GOT3 (cell line): ENCODE data around the gene PPOX.

ENCODE experiments used
- DNase-seq: peaks from one replicate; lab custom pipeline; 2025; ENCODE audit warnings: mixed read lengths; lab: John Stamatoyannopoulos, UW

PPOX gene

GRCh38 chr1:161165742-161166668 lies at the start of gene PPOX:
Gene PPOX, plus strand, starts transcription at chr1:161166426. Its CDS starts 422 bp downstream, at chr1:161166848.
- DNase-seq, result peak; percentile 85

DNA sequence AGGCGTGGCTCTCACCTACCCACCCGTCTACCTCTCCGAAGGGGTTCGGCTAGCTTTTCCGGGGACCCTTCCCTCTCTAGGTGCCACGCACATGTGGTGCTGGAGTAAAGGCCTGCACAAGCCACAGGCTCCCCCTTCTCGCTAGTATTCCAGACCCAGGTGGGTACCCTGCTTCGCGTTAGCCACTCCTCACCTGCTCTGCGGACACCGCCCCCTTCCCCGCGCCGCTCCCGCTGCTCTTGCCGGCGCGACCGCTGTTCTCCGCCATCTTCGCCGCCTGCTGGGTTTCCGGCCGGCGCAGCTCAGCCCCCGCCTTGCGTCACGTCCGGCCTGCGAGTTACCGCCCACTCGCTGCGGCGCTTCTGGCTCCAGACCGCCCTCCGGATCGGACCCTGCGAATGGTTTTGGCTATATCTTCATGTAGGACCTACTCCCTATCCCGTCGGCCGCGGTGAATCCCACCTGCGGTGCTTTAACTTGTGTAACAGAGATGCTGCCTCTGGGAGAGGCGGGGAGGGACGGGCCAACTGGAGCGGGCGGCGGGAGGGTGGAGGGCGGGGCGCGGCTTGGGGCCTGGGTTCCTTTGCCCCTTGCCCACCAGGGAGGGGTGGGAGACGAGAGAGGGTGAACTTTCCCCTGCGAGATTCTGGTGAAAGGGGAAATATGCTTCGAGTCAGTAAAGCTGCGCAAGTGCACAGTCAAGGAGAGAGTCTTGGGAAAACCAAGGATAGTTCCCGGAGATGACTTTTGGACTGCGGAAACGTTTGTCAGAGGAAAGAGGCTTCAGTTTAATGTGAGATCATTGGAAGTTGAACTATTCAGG lies 48.3 kb upstream of the PPOX start, which contains the start of the genes NIT1 and PFDN2:
Gene NIT1, plus strand, starts transcription at position 347 of the 823 bp plus-strand sequence. Its CDS starts 72 bp downstream, at position 419.
Gene PFDN2, minus strand, starts transcription at position 279 of the 823 bp plus-strand sequence. Its CDS starts 11 bp downstream, at position 268.
- DNase-seq, result peak; percentile 56

- no peak for DNase-seq
These were observed 46.9 kb upstream of the PPOX start for GRCh38 chr1:161119092-161119903.

DNA sequence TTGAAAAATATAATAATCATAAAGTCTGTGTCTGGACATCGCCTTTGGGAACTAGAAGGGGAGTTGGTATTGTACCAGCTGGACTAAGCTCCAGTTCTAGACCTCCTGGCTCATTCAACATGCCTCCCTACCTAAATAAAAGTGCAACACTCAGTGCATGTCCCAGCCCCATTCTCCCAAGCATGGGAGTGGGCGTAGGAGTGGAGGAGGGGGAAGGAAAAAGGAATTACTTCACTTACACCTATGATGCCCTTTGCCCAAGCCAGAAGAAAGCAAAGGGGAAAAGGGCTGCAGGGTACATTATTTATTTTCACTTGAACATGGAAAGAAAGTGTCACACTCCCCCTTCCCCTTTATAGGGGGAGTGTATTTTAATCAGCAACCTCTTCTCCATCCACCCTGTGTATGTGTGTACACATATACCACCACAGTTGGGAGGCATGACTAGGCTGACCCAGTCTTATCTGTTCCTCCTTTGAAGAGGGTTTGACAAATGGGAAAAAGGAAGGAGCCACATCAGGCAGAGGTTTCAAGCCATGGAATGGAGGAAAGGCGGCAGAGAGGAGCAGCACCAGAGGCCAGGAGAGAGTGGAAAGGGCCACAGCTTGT lies 45.1 kb upstream of the PPOX start:
- DNase-seq, result no peak

- DNase-seq, result no peak
These were observed 44.4 kb upstream of the PPOX start for GRCh38 chr1:161121834-161122233.

- no peak for DNase-seq
These were observed 43.3 kb upstream of the PPOX start for GRCh38 chr1:161122967-161123366.

DNA sequence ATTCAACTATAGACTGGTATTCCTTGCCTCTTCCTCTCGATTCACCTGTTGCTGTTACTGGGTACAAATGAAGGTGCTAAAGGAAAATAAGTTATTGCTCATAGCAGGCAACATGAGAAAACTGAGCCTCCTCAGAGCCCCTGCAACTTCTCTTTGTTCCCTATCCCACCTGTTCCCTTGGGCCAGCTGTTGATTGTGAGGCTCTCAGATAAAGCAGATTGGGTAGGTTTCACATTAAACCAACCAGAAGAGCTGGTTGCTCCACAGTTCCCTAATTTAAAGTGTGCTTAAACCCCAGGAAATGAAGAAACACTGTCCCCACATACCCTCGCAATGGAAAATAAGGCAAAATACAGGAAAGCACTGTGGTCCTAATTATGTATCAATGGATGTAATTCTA lies 38.6 kb upstream of the PPOX start:
- DNase-seq, result no peak

GRCh38 chr1:161128591-161129420 lies 37.4 kb upstream of the PPOX start:
- DNase-seq, result no peak

GRCh38 chr1:161130266-161130665 lies 36.0 kb upstream of the PPOX start:
- no peak for DNase-seq

GRCh38 chr1:161131523-161132409 lies 34.5 kb upstream of the PPOX start:
- DNase-seq, result no peak

GRCh38 chr1:161132410-161133219 lies 33.6 kb upstream of the PPOX start, which contains the start of gene DEDD:
Gene DEDD, minus strand, starts transcription at chr1:161132667. Its CDS starts 8,205 bp downstream, at chr1:161124462.
- DNase-seq, result peak; percentile 81

DNA sequence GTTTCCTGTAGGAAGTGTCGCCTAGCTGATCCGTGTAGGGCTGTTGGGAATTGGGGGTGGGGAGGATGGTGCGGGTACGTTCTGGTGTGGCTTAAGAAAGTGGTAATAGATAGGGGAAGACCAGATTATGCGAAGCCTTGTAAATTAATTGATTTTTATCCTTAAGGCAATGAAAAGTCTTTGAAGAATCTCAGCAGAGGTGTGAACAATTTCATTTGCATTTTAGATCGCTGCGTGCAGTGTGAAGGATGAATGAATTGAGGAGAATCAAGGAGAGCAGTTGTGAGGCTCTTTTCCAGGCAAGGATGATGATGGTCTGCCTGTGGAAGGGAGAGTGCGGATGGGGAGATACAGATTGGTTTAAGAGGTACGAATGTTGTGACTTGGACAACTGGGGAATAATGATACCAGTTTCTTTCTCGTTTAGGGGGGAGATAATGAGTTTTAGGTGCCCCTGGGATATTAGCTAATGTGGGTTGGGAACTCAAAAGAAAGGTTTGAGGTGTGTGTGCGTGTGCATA lies 32.9 kb upstream of the PPOX start:
- no peak for DNase-seq

DNA sequence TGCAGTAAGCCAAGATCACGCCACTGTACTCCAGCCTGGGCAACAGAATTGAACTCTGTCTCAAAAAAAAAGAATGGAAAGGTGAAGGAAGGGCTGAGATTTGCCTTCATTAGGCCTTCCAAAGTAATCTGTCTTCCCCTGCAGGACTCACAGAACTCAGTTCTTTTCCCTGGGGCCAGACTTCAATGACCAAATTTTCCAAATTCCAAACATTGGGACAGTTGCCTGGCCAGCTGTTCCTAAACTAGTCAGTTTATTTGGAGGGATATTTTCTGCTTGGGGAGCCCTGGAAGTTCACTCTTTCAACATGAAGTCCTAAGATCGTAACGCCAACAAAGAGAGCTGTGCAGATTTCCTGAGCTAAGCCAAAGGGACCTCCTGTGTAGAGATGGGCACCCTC lies 28.3 kb upstream of the PPOX start:
- DNase-seq, result no peak

- no peak for DNase-seq
These were observed 27.8 kb upstream of the PPOX start for GRCh38 chr1:161138431-161138830.

DNA sequence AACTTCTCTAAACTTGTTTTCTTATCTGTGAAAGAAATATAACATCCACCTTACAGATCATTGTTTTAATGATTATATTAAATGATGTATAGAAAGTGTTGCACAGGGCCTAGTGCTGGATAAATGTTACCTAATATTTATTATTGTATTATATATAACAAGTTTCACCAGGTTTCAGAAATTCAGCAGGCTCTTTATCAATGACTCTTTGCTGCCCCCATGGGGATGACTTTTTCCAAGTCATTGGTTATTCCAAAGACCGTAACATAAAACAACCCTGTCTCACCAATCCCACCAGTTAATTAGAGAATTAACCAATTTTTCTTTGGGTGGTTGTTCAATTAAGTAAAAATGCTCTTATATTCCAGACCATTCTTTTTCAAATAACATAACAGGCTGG lies 26.5 kb upstream of the PPOX start:
- no peak for DNase-seq

DNA sequence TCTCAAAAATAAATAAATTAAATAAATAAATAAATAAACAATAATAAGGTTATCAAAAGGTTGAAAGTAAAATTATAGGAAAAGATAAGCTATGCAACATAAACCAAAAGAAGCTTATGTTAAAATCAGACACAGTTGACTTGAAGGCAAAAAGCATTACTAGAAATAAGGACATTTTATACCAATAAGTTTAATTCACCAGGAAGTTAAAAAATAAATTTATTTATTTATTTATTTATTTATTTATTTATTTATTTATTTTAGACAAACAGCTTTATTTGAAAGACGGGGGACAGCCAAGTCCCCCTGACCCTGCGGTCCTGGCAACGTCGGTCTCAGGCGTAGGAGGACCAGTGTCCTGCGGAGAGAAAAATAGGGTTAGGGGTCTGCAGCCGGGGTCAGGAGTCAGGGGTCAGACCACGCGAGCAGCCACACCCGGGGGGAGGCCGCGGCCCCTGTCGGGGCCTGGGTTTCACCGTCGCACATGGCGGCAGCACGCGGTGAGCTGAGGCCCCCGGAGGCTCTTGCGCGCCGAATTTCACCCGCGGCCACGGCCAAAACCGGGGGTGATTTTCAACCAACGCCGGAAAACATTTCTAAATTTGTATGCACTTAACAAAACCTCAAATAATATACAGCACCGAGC lies 25.3 kb upstream of the PPOX start:
- DNase-seq, result no peak

DNA sequence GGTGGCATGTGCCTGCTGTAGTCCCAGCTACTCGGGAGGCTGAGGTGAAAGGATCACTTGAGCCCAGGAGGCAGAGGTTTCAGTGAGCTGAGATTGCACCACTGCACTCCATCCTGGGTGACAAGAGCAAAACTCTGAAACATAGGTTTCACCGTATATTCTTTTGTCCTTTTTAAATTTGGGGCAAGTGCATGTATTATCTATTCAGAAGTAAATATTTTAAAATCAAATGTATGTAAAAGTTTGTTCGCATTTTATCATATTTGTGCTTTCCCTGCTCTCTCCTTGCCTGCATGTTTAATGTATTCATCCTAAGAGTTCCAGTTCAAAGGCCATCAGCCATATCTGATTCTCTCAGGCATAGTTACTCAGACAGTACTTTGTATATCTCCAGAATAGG lies 20.4 kb upstream of the PPOX start:
- DNase-seq, result no peak

DNA sequence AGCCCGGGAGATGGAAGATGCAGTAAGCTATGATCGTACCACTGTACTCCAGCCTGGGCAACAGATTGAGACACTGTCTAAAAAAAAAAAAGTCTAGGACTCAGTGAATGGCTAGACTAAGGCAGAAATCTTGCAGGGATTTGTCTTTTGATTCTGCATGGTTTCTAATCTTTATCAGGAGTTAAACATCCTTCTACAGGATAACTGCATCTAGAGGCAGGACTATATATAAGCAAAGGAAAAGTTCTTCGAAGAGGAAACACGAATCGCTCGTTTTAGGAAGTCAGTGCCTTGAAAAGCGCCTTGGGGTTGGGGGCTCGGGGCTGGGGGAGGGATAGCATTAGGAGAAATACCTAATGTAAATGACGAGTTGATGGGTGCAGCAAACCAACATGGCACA lies 13.1 kb upstream of the PPOX start:
- DNase-seq, result no peak
